MM.1S (cell line): ENCODE measurements around the gene LOXHD1.

Experiments used
- DNase-seq: peaks from one replicate; pipeline ENCODE4 v3.0.0-alpha.2; 2015
- H2AFZ ChIP-seq: fragments of 300-600 bp; sonication (generic); 2 replicates; pipeline ENCODE4 v1.6.0; 2016; ENCODE audit warnings: antibody characterized with exemption, low read length
- H3F3A ChIP-seq: fragments of 300-600 bp; sonication (generic); 2 replicates; pipeline ENCODE4 v1.6.1; 2016; ENCODE audit warnings: mild to moderate bottlenecking, antibody characterized with exemption, low read length, moderate library complexity, mixed read lengths; ENCODE audit not compliant: insufficient read depth
- H3K27ac ChIP-seq: fragments of 300-600 bp; sonication (generic); 2 replicates; pipeline ENCODE4 v1.5.1; 2016; ENCODE audit warnings: mild to moderate bottlenecking, low read length
- H3K27me3 ChIP-seq: fragments of 300-600 bp; sonication (generic); replicated peaks from 2 replicates; pipeline ENCODE4 v1.6.0; 2016; ENCODE audit warnings: low read length; ENCODE audit not compliant: insufficient read depth
- H3K36me3 ChIP-seq: fragments of 300-600 bp; sonication (generic); replicated peaks from 2 replicates; pipeline ENCODE4 v1.6.1; 2016; ENCODE audit warnings: mild to moderate bottlenecking, low read length, mixed read lengths; ENCODE audit not compliant: insufficient read depth
- H3K4me1 ChIP-seq: fragments of 300-600 bp; sonication (generic); 2 replicates; pipeline ENCODE4 v1.6.1; 2016; ENCODE audit warnings: low read length, mixed read lengths
- H3K4me2 ChIP-seq: fragments of 300-600 bp; sonication (generic); 2 replicates; pipeline ENCODE4 v1.6.0; 2016; ENCODE audit warnings: low read depth, low read length
- H3K4me3 ChIP-seq: fragments of 300-600 bp; sonication (generic); 2 replicates; pipeline ENCODE4 v1.5.1; 2016; ENCODE audit warnings: low read length, mixed read lengths
- H3K79me2 ChIP-seq: fragments of 300-600 bp; sonication (generic); 2 replicates; pipeline ENCODE4 v1.6.1; 2016; ENCODE audit warnings: mixed run types, low read length, mixed read lengths
- H3K9ac ChIP-seq: fragments of 300-600 bp; sonication (generic); 2 replicates; pipeline ENCODE4 v1.6.1; 2016; ENCODE audit warnings: low read length, mixed read lengths
- H3K9me2 ChIP-seq: fragments of 300-600 bp; sonication (generic); replicated peaks from 2 replicates; pipeline ENCODE4 v1.6.1; 2016; ENCODE audit warnings: mild to moderate bottlenecking, low read length, mixed read lengths; ENCODE audit not compliant: insufficient read depth
- H3K9me3 ChIP-seq: fragments of 300-600 bp; sonication (generic); replicated peaks from 2 replicates; pipeline ENCODE4 v1.6.1; 2016; ENCODE audit warnings: mild to moderate bottlenecking, low read length, mixed read lengths; ENCODE audit not compliant: insufficient read depth
- H4K20me1 ChIP-seq: fragments of 300-600 bp; sonication (generic); 2 replicates; pipeline ENCODE4 v1.6.1; 2016; ENCODE audit warnings: mild to moderate bottlenecking, low read length, moderate library complexity, mixed read lengths; ENCODE audit not compliant: insufficient read depth
- EZH2 ChIP-seq: fragments of 300-600 bp; sonication (generic); optimal IDR thresholded peaks from 2 replicates; pipeline ENCODE3; 2017; ENCODE audit warnings: low read depth, mild to moderate bottlenecking, antibody characterized with exemption, low read length, mixed read lengths
- EZH2phosphoT487 ChIP-seq: fragments of 300-600 bp; sonication (generic); IDR thresholded peaks from 2 replicates; pipeline ENCODE4 v1.6.1; 2018; ENCODE audit warnings: antibody characterized with exemption, low read length
- TF ChIP-seq, protein P1 (sequence below): fragments of 300-600 bp; sonication (generic); IDR thresholded peaks from 2 replicates; pipeline ENCODE4 v1.5.1; 2016; ENCODE audit warnings: antibody characterized with exemption, low read length, mixed read lengths

LOXHD1 gene

DNA sequence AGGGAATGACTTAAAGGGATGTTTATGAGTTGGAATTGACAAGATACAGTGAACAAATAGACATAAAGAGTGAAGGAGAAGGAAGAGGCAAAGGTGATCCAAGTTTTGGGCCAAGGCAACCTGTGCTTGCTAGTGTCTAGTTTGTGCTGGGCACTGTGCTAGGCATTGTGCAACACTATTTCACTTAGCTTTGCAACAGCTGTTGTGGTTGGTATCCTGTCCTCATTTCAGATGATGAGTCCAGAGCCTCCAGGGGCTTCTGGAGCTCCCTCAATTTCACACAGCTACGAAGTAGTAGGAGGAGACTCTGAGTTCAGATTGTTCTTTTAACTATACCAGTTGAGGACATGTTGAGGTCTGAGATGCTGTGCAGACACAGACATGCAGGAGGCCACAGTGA, 18.1 kb upstream of the LOXHD1 start:
- no peaks in the 10 kb centered on the region for H4K20me1 ChIP-seq
- DNase-seq, result no peak
- H3K9me3 ChIP-seq, result no peaks in the 10 kb centered on the region
- no peaks in the 10 kb centered on the region for H3K79me2 ChIP-seq
- no peaks in the 10 kb centered on the region for H3F3A ChIP-seq
- no peaks in the 10 kb centered on the region for H3K36me3 ChIP-seq
- H3K27ac ChIP-seq, result no peak overlapping the region
- H3K9ac ChIP-seq, result no peak overlapping the region
- H3K27me3 ChIP-seq, result no peaks in the 10 kb centered on the region
- H2AFZ ChIP-seq, result no peak overlapping the region
- H3K4me2 ChIP-seq, result no peak overlapping the region
- 0 out of 2 replicates have a peak, but pooled peaks cover 4% of the 10 kb centered on the region for H3K4me1 ChIP-seq
- TF ChIP-seq, protein P1, sequence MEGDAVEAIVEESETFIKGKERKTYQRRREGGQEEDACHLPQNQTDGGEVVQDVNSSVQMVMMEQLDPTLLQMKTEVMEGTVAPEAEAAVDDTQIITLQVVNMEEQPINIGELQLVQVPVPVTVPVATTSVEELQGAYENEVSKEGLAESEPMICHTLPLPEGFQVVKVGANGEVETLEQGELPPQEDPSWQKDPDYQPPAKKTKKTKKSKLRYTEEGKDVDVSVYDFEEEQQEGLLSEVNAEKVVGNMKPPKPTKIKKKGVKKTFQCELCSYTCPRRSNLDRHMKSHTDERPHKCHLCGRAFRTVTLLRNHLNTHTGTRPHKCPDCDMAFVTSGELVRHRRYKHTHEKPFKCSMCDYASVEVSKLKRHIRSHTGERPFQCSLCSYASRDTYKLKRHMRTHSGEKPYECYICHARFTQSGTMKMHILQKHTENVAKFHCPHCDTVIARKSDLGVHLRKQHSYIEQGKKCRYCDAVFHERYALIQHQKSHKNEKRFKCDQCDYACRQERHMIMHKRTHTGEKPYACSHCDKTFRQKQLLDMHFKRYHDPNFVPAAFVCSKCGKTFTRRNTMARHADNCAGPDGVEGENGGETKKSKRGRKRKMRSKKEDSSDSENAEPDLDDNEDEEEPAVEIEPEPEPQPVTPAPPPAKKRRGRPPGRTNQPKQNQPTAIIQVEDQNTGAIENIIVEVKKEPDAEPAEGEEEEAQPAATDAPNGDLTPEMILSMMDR, result no peak
- no peak for TF ChIP-seq EZH2phosphoT487
- no peak for TF ChIP-seq EZH2
- no peak overlapping the region for H3K4me3 ChIP-seq
- H3K9me2 ChIP-seq, result no peaks in the 10 kb centered on the region

DNA sequence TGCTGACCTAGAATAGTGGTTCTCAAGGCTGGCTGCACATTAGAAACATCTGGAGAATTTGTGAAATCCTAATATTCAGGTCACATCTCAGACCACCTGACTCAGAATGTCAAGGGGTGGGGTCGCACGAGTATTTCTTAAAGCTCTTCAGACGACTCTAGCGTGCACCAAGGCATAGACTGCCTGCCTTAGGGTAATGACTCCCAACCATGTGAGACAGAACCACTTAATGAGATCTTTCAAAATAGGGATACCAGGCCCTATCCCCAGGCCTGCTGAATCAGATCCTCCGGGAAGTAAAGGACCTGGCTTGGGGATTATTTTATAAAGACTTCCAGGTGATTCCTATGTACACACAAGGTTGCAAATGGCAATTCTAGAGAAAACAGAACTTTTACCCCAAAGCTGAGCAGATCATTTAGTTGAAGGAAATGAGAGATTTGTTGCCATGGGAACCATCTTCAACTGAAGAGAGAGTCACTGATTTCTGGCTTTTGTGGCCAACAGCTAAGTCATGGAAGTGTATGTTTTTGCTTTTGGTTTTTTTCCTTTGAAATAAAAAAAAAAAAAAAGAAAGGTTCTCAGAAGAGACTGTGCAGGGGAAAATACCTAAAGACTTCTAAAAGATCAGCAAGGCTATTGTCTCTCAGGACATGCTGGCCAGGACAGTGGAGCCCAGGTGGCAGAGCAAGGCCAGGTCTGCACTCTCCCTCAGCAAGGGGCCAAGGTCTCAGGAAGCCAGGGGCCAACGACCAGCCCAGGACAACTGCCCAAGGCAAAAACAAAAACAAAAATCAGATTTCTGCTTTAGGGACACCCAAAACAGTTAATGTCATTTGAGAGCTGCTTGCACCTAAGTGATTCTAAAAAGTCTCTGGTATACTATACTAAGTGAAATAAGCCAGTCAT, 15.3 kb upstream of the LOXHD1 start:
- Histone ChIP-seq H3K79me2 (no peaks in the 10 kb centered on the region), H3K4me2 (no peak overlapping the region)
- TF ChIP-seq EZH2phosphoT487, result no peak
- no peak for TF ChIP-seq EZH2
- TF ChIP-seq, protein P1, result no peak

DNA sequence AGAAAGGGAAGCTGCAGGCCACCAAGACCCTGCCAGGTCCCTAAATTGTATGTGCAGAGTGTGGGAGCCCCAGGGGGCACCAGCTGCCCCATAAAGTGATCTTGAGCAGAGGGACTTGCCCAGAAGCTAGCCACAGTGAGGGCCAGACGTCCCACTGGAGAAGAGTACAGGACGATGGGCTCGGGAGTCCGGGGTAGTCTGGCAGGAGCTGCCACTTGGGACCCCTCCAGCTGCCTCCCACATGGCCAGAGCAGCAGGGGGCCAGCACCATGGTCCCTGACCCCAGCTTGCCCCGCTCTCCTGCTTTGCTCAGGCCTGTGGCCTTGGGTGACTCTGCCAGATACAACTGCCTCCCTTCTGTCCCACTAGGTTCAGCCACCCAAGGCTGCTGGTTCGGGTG, 11.7 kb upstream of the LOXHD1 start:
- H2AFZ ChIP-seq, result no peak overlapping the region
- H3K4me2 ChIP-seq, result no peak overlapping the region
- no peak for DNase-seq
- H4K20me1 ChIP-seq, result no peaks in the 10 kb centered on the region
- H3K27me3 ChIP-seq, result no peaks in the 10 kb centered on the region
- H3K27ac ChIP-seq, result no peak overlapping the region
- no peaks in the 10 kb centered on the region for H3K36me3 ChIP-seq
- H3K4me1 ChIP-seq, result 0 out of 2 replicates have a peak, but pooled peaks cover 4% of the 10 kb centered on the region
- TF ChIP-seq, protein P1, result no peak
- TF ChIP-seq EZH2 (no peak), EZH2phosphoT487 (no peak)
- no peak overlapping the region for H3K4me3 ChIP-seq
- H3K9me2 ChIP-seq, result no peaks in the 10 kb centered on the region
- H3K9ac ChIP-seq, result no peak overlapping the region
- no peaks in the 10 kb centered on the region for H3K9me3 ChIP-seq
- H3K79me2 ChIP-seq, result no peaks in the 10 kb centered on the region
- no peaks in the 10 kb centered on the region for H3F3A ChIP-seq

More for the DNA sequence above, 15.3 kb upstream of the LOXHD1 start:
- no peaks in the 10 kb centered on the region for H3K9me3 ChIP-seq
- no peak overlapping the region for H3K9ac ChIP-seq
- H3F3A ChIP-seq, result no peaks in the 10 kb centered on the region
- no peaks in the 10 kb centered on the region for H3K36me3 ChIP-seq
- H3K4me1 ChIP-seq, result 0 out of 2 replicates have a peak, but pooled peaks cover 4% of the 10 kb centered on the region
- H3K9me2 ChIP-seq, result no peaks in the 10 kb centered on the region
- no peaks in the 10 kb centered on the region for H4K20me1 ChIP-seq
- no peak overlapping the region for H3K4me3 ChIP-seq
- no peak overlapping the region for H3K27ac ChIP-seq
- peak; percentile 72 for DNase-seq
- H2AFZ ChIP-seq, result no peak overlapping the region
- H3K27me3 ChIP-seq, result no peaks in the 10 kb centered on the region
